Measurements from ENCODE around the gene FAM110D. TPM values are rescaled to one million over a fixed set of nuclear protein-coding genes. Genes with fewer than 3 reads are reported as not detected.

Gene FAM110D
- total and polyA plus RNA-seq, 2 of the 8 experiments (the other 6 are each of a cell fraction or from before 2014, with no cell fraction given), result 0.21 to 0.48 TPM

DNA sequence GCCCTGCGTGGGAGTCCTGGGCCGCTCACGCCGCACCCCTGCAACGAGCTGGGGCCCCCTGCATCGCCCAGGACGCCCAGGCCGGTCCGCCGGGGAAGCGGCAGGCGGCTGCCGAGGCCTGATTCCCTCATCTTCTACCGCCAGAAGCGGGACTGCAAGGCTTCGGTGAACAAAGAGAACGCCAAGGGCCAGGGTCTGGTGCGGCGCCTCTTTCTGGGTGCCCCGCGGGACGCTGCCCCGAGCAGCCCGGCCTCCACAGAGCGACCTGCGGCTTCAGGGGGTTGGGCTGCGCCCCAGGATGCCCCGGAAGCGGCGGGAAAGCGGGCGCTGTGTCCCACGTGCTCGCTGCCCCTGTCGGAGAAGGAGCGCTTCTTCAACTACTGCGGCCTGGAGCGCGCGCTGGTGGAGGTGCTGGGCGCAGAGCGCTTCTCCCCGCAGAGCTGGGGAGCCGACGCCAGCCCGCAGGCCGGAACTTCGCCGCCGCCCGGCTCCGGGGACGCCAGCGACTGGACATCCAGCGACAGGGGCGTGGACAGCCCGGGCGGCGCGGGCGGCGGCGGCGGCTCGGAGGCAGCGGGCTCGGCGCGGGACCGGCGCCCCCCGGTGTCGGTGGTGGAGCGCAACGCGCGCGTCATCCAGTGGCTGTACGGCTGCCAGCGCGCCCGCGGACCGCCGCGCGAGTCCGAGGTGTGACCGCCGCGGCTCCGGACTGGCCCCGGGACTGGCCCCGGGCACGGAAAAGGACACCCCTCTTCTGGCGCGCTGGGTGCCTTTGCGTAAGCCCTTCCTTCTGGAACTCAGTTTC lies 2.7 kb downstream of the FAM110D start (continued):
- TF ChIP-seq, protein P1, sequence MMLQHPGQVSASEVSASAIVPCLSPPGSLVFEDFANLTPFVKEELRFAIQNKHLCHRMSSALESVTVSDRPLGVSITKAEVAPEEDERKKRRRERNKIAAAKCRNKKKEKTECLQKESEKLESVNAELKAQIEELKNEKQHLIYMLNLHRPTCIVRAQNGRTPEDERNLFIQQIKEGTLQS (IDR thresholded peaks at IDR 0.05; ENCODE audit: insufficient read depth, low read depth, low read length), result no peak
